Mammary epithelial cell (primary cell): ENCODE measurements around the gene ZAP70.

Experiments used
- EZH2 ChIP-seq: IDR thresholded peaks from 2 replicates; pipeline ENCODE4 v1.6.1; 2012; ENCODE audit warnings: low read length, inconsistent platforms, borderline replicate concordance
- TF ChIP-seq, protein P1 (sequence below), 2 donors: IDR thresholded peaks in 1 of 2; conservative IDR thresholded peaks in 1 of 2; 2 replicates each; pipeline ENCODE4 v1.5.1; 2011 to 2012; ENCODE audit warnings: inconsistent platforms in 2 of 2, low read length in 2 of 2, mild to moderate bottlenecking in 2 of 2, control low read depth in 1 of 2, low read depth in 1 of 2; ENCODE audit not compliant: insufficient read depth in 1 of 2; ENCODE audit errors: extremely low read depth in 1 of 2

- TF ChIP-seq, protein P1, sequence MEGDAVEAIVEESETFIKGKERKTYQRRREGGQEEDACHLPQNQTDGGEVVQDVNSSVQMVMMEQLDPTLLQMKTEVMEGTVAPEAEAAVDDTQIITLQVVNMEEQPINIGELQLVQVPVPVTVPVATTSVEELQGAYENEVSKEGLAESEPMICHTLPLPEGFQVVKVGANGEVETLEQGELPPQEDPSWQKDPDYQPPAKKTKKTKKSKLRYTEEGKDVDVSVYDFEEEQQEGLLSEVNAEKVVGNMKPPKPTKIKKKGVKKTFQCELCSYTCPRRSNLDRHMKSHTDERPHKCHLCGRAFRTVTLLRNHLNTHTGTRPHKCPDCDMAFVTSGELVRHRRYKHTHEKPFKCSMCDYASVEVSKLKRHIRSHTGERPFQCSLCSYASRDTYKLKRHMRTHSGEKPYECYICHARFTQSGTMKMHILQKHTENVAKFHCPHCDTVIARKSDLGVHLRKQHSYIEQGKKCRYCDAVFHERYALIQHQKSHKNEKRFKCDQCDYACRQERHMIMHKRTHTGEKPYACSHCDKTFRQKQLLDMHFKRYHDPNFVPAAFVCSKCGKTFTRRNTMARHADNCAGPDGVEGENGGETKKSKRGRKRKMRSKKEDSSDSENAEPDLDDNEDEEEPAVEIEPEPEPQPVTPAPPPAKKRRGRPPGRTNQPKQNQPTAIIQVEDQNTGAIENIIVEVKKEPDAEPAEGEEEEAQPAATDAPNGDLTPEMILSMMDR (conservative IDR thresholded peaks at IDR 0.05 in 1 of 2, IDR thresholded peaks at IDR 0.05 in 1 of 2; ENCODE audit: extremely low read depth in 1 of 2, insufficient read depth in 1 of 2, low read depth in 1 of 2, low read length in 2 of 2): peak; percentile 91 to 94
- TF ChIP-seq EZH2: no peak
Observed at GRCh38 chr2:97697252-97698235, 15.8 kb upstream of the ZAP70 start.
